K562 (cell line): ENCODE measurements around the gene ESCO1. TPM values are rescaled to one million over a fixed set of nuclear protein-coding genes. Genes with fewer than 3 reads are reported as not detected.

Experiments
- ATAC-seq: fragments of 200-7000 bp; cut with Tn5 transposase; 3 replicates; pipeline ENCODE4 v1.9.1; 2020; ENCODE audit warnings: moderate library complexity
- BruUV-seq: library from RNA; stranded (reverse); fragments of 400-500 nt; replicated peaks from 2 replicates; lab custom pipeline; 2021; lab: Mats Ljungman, UMichigan
- CTCF ChIA-PET: fragments of 300-600 bp; formaldehyde crosslinking; extraction: SDS; loops from one replicate; lab custom pipeline; 2021; ENCODE audit warnings: low intra/inter-chr PET ratio; lab: Yijun Ruan, JAX
- POLR2A ChIA-PET: fragments of 300-600, 350-650 bp; sonication (Branson Sonifier 250); formaldehyde crosslinking; extraction: SDS; loops from one replicate; lab custom pipeline; 2021; ENCODE audit warnings: antibody characterized with exemption, inconsistent platforms; lab: Yijun Ruan, JAX
- DNase-seq, 4 experiments: peaks; one replicate each; pipeline versions ENCODE4 v3.0.0 to v3.0.0-alpha.2; 2011 to 2018; ENCODE audit warnings: low spot score in 3 of 4, mixed read lengths in 3 of 4; ENCODE audit errors: extremely low read depth in 1 of 4
- FAIRE-seq: peaks from 2 replicates; lab custom pipeline; 2011; peaks lifted over from hg19 to GRCh38; lab: Jason Lieb, UNC
- H2AFZ ChIP-seq: 2 replicates; pipeline ENCODE4 v1.6.0; 2011; ENCODE audit warnings: low read depth, low read length, control low read depth, inconsistent platforms
- H3K27ac ChIP-seq: fragments of 200-600 bp; 3 replicates; pipeline ENCODE4 v1.8.0; 2011; ENCODE audit warnings: low read depth, mild to moderate bottlenecking, control low read depth, inconsistent platforms, low read length, moderate library complexity, mixed read lengths; ENCODE audit errors: extremely low read depth
- H3K27me3 ChIP-seq, 2 experiments: fragments of 300-600 bp in 1 of 2; 2 replicates in 1 of 2; 3 replicates in 1 of 2; pipeline versions ENCODE4 v1.6.0 to v1.8.0; 2011; ENCODE audit warnings: inconsistent platforms in 2 of 2, low read length in 2 of 2, mild to moderate bottlenecking in 1 of 2, mixed read lengths in 1 of 2, moderate library complexity in 1 of 2; ENCODE audit not compliant: control insufficient read depth in 2 of 2, insufficient read depth in 2 of 2
- H3K36me3 ChIP-seq: fragments of 300-600 bp; 3 replicates; pipeline ENCODE4 v1.8.0; 2011; ENCODE audit warnings: mild to moderate bottlenecking, low read length, inconsistent platforms; ENCODE audit not compliant: control insufficient read depth, insufficient read depth
- H3K4me1 ChIP-seq, 2 experiments: fragments of 200-600 bp in 1 of 2; replicated peaks in 1 of 2; 2 replicates in 1 of 2; 3 replicates in 1 of 2; pipeline versions ENCODE4 v1.5.1 to v1.8.0; 2011; ENCODE audit warnings: inconsistent platforms in 2 of 2, low read length in 2 of 2, mild to moderate bottlenecking in 1 of 2, mixed read lengths in 1 of 2, moderate library complexity in 1 of 2; ENCODE audit not compliant: control insufficient read depth in 2 of 2, insufficient read depth in 2 of 2
- H3K4me2 ChIP-seq: 2 replicates; pipeline ENCODE4 v1.6.1; 2011; ENCODE audit warnings: low read length, control low read depth, inconsistent platforms, mixed read lengths; ENCODE audit not compliant: insufficient read depth
- H3K4me3 ChIP-seq: fragments of 200-600 bp; sonication (generic), shearing (Covaris generic); 2 replicates; pipeline ENCODE4 v1.5.1; 2016; ENCODE audit warnings: control low read depth, inconsistent platforms
- H3K79me2 ChIP-seq: fragments of 200-600 bp; 3 replicates; pipeline ENCODE4 v1.8.0; 2011; ENCODE audit warnings: low read length, inconsistent platforms; ENCODE audit not compliant: control insufficient read depth, insufficient read depth
- H3K9ac ChIP-seq, 2 experiments: 2 replicates each; pipeline versions ENCODE4 v1.6.0 to v1.6.1; 2011; ENCODE audit warnings: low read depth in 2 of 2, low read length in 2 of 2, control low read depth in 1 of 2, inconsistent platforms in 1 of 2, mild to moderate bottlenecking in 1 of 2, mixed read lengths in 1 of 2; ENCODE audit not compliant: insufficient read depth in 1 of 2
- H3K9me1 ChIP-seq: one replicate; pipeline ENCODE4 v1.6.0; 2011; ENCODE audit warnings: inconsistent platforms, mild to moderate bottlenecking, low read length, moderate library complexity; ENCODE audit not compliant: control insufficient read depth, insufficient read depth
- H3K9me3 ChIP-seq: replicated peaks from 2 replicates; pipeline ENCODE4 v1.5.1; 2011; ENCODE audit warnings: low read depth, low read length, inconsistent platforms; ENCODE audit not compliant: control insufficient read depth, insufficient read depth
- H4K20me1 ChIP-seq: replicated peaks from 2 replicates; pipeline ENCODE4 v1.6.1; 2011; ENCODE audit warnings: low read length, inconsistent platforms, mixed read lengths; ENCODE audit not compliant: control insufficient read depth, insufficient read depth
- CBX2 ChIP-seq: fragments of 200-600 bp; sonication (generic); IDR thresholded peaks from one replicate; pipeline ENCODE4 v1.6.1; 2012; ENCODE audit warnings: mild to moderate bottlenecking, low read length, inconsistent platforms; ENCODE audit not compliant: insufficient read depth, poor library complexity, severe bottlenecking
- EP300 ChIP-seq: IDR thresholded peaks from 2 replicates; pipeline ENCODE4 v1.6.1; 2012; ENCODE audit warnings: low read length, improper control_type of control experiment
- FIP1L1 ChIP-seq: fragments of 200-400 bp; formaldehyde crosslinking; IDR thresholded peaks from 2 replicates; pipeline ENCODE4 v1.6.1; 2018; ENCODE audit warnings: mild to moderate bottlenecking, low read depth, low read length; ENCODE audit not compliant: poor library complexity, severe bottlenecking
- HNRNPH1 ChIP-seq: fragments of 200-400 bp; formaldehyde crosslinking; optimal IDR thresholded peaks from 2 replicates; pipeline ENCODE3; 2017; ENCODE audit warnings: low read depth, mild to moderate bottlenecking, low read length, moderate library complexity
- MECOM ChIP-seq: fragments of 250-450 bp; sonication (Bioruptor Pico); IDR thresholded peaks from 2 replicates; pipeline ENCODE4 v1.8.0; 2022; ENCODE audit warnings: inconsistent platforms
- SMC3 ChIP-seq: conservative IDR thresholded peaks from 2 replicates; pipeline ENCODE4 v1.6.1; 2011; ENCODE audit warnings: low read depth, low read length, improper control_type of control experiment; ENCODE audit not compliant: insufficient read depth
- TOE1 ChIP-seq, 2 experiments: fragments of 450-650 bp in 1 of 2; sonication (generic) in 1 of 2; formaldehyde crosslinking in 1 of 2; IDR thresholded peaks; 2 replicates each; pipeline versions ENCODE4 v1.7.1 to v1.8.0; 2016 to 2022; ENCODE audit warnings: borderline replicate concordance in 2 of 2, mild to moderate bottlenecking in 2 of 2, antibody characterized with exemption in 1 of 2, inconsistent platforms in 1 of 2, low read depth in 1 of 2, missing genetic modification reagents in 1 of 2, moderate library complexity in 1 of 2
- U2AF1 ChIP-seq: fragments of 200-400 bp; formaldehyde crosslinking; optimal IDR thresholded peaks from 2 replicates; pipeline ENCODE3; 2017; ENCODE audit warnings: mild to moderate bottlenecking, low read depth, low read length, moderate library complexity
- ZNF124 ChIP-seq: sonication (generic); formaldehyde crosslinking; IDR thresholded peaks from 2 replicates; pipeline ENCODE4 v1.8.1; 2022; ENCODE audit warnings: missing genetic modification reagents
- ZNF561 ChIP-seq: fragments of 450-650 bp; formaldehyde crosslinking; conservative IDR thresholded peaks from 2 replicates; pipeline ENCODE4 v1.4.0; 2020; ENCODE audit warnings: mild to moderate bottlenecking, moderate library complexity
- ZNF780A ChIP-seq: fragments of 250-450 bp; sonication (Bioruptor Pico); IDR thresholded peaks from 2 replicates; pipeline ENCODE4 v1.5.0; 2021; ENCODE audit warnings: mild to moderate bottlenecking
- WGBS: fragments of 100-300 bp; shearing (Covaris generic); methylation state at CpG from one replicate; pipeline ENCODE4 v1.1.6; 2016; ENCODE audit warnings: low coverage, mixed read lengths; ENCODE audit not compliant: insufficient coverage; ENCODE audit errors: missing lambda C conversion rate; 5-methylcytosine and 5-hydroxymethylcytosine counted together
- in situ Hi-C: fragments of 300-500 bp; cut with MboI; formaldehyde crosslinking; loops from 4 replicates; pipeline ENCODE4 v1.15.0; 2018; ENCODE audit warnings: inconsistent platforms, mixed read lengths
- intact Hi-C: fragments of 100-400 bp; cut with micrococcal nuclease; formaldehyde crosslinking; loops from 2 replicates; pipeline ENCODE4 v1.14.2; 2022
- polyA plus RNA-seq, 8 experiments: library from polyadenylated mRNA; depleted of rRNA in 4 of 8; stranded (reverse) in 5 of 8; unstranded in 3 of 8; fragments of >200 nt; fragmentation: Nextera tagmentation in 2 of 8; fragmentation: Illumina TruSeq in 1 of 8; extraction: Ambion mirVana in 2 of 8; extraction: Trizol in 1 of 8; gene quantifications; 2 replicates each; pipeline versions ENCODE4 v1.2.1 to v1.2.3, GENCODE V29; 2011 to 2014; ENCODE audit warnings: inconsistent platforms in 1 of 8, missing spikeins in 1 of 8
- total RNA-seq, 7 experiments: library from RNA; depleted of rRNA in 6 of 7; stranded (reverse); fragments of >200 nt in 6 of 7; fragmentation: Illumina TruSeq in 2 of 7; extraction: Trizol in 2 of 7; gene quantifications; 2 replicates each; pipeline versions ENCODE4 v1.2.1 to v1.2.3, GENCODE V29; 2011 to 2021; ENCODE audit warnings: low replicate concordance in 1 of 7
- TF ChIP-seq, protein P1 (sequence below), 2 experiments: fragments of 450-650 bp; conservative IDR thresholded peaks; 2 replicates each; pipeline ENCODE4 v1.6.1; 2017; ENCODE audit warnings: mild to moderate bottlenecking in 2 of 2, moderate library complexity in 2 of 2
- TF ChIP-seq, protein P2 (sequence below): fragments of 250-450 bp; sonication (Bioruptor Pico); IDR thresholded peaks from 2 replicates; pipeline ENCODE4 v1.8.0; 2022; ENCODE audit warnings: moderate library complexity, mild to moderate bottlenecking, inconsistent platforms
- TF ChIP-seq, protein P3 (sequence below): fragments of 450-650 bp; IDR thresholded peaks from 2 replicates; pipeline ENCODE4 v1.6.1; 2016; ENCODE audit warnings: borderline replicate concordance
- TF ChIP-seq, protein P4 (sequence below): fragments of 450-650 bp; IDR thresholded peaks from 2 replicates; pipeline ENCODE4 v1.6.1; 2018; ENCODE audit not compliant: partially characterized antibody

Gene ESCO1
- total and polyA plus RNA-seq, 9 of the 15 experiments (the other 6 are each of a cell fraction or from before 2014, with no cell fraction given): 15.0 to 31.3 (median 19.6) TPM

DNA sequence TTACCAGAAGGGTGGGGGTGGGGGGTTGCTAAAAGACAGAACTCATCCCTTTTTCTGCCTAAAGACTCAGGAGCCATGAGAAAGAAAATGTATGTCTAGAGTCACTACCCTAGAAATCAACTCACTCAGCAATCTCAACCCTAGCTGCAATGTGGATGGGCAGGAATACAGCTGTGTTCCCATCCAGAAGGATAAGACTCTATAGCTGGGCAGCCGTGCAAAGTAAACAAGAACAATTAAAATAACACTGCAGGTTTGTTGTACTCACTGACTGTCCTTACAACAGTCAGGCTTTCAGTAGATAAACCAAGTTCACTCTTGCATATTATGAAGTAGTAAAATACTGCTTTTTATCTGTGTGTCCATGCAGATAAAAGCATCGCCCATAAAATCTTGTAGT is 74.0 kb downstream of the ESCO1 start:
- H2AFZ ChIP-seq: no peak overlapping the region
- H3K9me1 ChIP-seq: no peaks in the 10 kb centered on the region
- WGBS: 81% methylated on average over 2 of the region's 2 CpGs
- in situ Hi-C loops: no loop called here
- H3K79me2 ChIP-seq: no peaks in the 10 kb centered on the region
- no peak overlapping the region for H3K9ac ChIP-seq
- no peak for FAIRE-seq
- peaks cover 62% of the 10 kb centered on the region for H3K36me3 ChIP-seq
- ChIA-PET POLR2A (interaction anchor here (1.1 kb wide), 1 partner anchor 11 kb away, joined by 3 read pairs; no protein-coding TSS in a partner anchor), CTCF (no interaction called here)
- no peaks in the 10 kb centered on the region for H3K4me1 ChIP-seq
- no peak for ATAC-seq
- intact Hi-C loops: no loop called here
- no TSS peak for BruUV-seq
- H3K4me2 ChIP-seq: no peak overlapping the region
- H3K27me3 ChIP-seq: no peaks in the 10 kb centered on the region
- H3K9me3 ChIP-seq: no peaks in the 10 kb centered on the region
- H3K4me3 ChIP-seq: no peak overlapping the region
- no peak overlapping the region for H3K27ac ChIP-seq
- no peak for DNase-seq
- H4K20me1 ChIP-seq: no peaks in the 10 kb centered on the region
- TF ChIP-seq MECOM (CRISPR knock-in tag) (no peak), ZNF780A (CRISPR knock-in tag) (no peak), U2AF1 (no peak), FIP1L1 (no peak), HNRNPH1 (no peak), ZNF124 (CRISPR knock-in tag) (no peak), SMC3 (no peak), ZNF561 (no peak), EP300 (no peak), CBX2 (no peak), TOE1 (IDR thresholded peaks at IDR 0.05; ENCODE audit: borderline replicate concordance) (no peak), TOE1 (CRISPR knock-in tag; IDR thresholded peaks at IDR 0.05; ENCODE audit: borderline replicate concordance, low read depth) (no peak)
- TF ChIP-seq, protein P1, sequence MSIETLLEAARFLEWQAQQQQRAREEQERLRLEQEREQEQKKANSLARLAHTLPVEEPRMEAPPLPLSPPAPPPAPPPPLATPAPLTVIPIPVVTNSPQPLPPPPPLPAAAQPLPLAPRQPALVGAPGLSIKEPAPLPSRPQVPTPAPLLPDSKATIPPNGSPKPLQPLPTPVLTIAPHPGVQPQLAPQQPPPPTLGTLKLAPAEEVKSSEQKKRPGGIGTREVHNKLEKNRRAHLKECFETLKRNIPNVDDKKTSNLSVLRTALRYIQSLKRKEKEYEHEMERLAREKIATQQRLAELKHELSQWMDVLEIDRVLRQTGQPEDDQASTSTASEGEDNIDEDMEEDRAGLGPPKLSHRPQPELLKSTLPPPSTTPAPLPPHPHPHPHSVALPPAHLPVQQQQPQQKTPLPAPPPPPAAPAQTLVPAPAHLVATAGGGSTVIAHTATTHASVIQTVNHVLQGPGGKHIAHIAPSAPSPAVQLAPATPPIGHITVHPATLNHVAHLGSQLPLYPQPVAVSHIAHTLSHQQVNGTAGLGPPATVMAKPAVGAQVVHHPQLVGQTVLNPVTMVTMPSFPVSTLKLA (conservative IDR thresholded peaks at IDR 0.05): no peak
- TF ChIP-seq, protein P2, sequence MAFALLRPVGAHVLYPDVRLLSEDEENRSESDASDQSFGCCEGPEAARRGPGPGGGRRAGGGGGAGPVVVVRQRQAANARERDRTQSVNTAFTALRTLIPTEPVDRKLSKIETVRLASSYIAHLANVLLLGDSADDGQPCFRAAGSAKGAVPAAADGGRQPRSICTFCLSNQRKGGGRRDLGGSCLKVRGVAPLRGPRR: no peak
- TF ChIP-seq, protein P3, sequence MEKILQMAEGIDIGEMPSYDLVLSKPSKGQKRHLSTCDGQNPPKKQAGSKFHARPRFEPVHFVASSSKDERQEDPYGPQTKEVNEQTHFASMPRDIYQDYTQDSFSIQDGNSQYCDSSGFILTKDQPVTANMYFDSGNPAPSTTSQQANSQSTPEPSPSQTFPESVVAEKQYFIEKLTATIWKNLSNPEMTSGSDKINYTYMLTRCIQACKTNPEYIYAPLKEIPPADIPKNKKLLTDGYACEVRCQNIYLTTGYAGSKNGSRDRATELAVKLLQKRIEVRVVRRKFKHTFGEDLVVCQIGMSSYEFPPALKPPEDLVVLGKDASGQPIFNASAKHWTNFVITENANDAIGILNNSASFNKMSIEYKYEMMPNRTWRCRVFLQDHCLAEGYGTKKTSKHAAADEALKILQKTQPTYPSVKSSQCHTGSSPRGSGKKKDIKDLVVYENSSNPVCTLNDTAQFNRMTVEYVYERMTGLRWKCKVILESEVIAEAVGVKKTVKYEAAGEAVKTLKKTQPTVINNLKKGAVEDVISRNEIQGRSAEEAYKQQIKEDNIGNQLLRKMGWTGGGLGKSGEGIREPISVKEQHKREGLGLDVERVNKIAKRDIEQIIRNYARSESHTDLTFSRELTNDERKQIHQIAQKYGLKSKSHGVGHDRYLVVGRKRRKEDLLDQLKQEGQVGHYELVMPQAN: no peak
- TF ChIP-seq, protein P4, sequence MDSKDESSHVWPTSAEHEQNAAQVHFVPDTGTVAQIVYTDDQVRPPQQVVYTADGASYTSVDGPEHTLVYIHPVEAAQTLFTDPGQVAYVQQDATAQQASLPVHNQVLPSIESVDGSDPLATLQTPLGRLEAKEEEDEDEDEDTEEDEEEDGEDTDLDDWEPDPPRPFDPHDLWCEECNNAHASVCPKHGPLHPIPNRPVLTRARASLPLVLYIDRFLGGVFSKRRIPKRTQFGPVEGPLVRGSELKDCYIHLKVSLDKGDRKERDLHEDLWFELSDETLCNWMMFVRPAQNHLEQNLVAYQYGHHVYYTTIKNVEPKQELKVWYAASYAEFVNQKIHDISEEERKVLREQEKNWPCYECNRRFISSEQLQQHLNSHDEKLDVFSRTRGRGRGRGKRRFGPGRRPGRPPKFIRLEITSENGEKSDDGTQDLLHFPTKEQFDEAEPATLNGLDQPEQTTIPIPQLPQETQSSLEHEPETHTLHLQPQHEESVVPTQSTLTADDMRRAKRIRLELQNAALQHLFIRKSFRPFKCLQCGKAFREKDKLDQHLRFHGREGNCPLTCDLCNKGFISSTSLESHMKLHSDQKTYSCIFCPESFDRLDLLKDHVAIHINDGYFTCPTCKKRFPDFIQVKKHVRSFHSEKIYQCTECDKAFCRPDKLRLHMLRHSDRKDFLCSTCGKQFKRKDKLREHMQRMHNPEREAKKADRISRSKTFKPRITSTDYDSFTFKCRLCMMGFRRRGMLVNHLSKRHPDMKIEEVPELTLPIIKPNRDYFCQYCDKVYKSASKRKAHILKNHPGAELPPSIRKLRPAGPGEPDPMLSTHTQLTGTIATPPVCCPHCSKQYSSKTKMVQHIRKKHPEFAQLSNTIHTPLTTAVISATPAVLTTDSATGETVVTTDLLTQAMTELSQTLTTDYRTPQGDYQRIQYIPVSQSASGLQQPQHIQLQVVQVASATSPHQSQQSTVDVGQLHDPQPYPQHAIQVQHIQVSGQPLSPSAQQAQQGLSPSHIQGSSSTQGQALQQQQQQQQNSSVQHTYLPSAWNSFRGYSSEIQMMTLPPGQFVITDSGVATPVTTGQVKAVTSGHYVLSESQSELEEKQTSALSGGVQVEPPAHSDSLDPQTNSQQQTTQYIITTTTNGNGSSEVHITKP: no peak
